ENCODE results near the gene NUP37. TPM values are rescaled to one million over a fixed set of nuclear protein-coding genes. Genes with fewer than 3 reads are reported as not detected.

NUP37 gene
- total and polyA plus RNA-seq, 2 donors from 2014 or later, result 23.2 to 26.7 TPM

- FAIRE-seq, result no peak
- no peaks in the 10 kb centered on the region for H3K27me3 ChIP-seq (ENCODE audit: control insufficient read depth, insufficient read depth, low read length)
- H3K27ac ChIP-seq (ENCODE audit: low read depth in 2 of 2, low read length in 2 of 2), result no peak overlapping the region
- H3K36me3 ChIP-seq (ENCODE audit: control insufficient read depth in 2 of 3, insufficient read depth in 3 of 3, low read length in 3 of 3), result no peaks in the 10 kb centered on the region
- no peak overlapping the region for H3K9ac ChIP-seq (ENCODE audit: low read length in 3 of 3)
- no peak for TF ChIP-seq CTCF (IDR thresholded peaks at IDR 0.05; ENCODE audit: borderline replicate concordance, extremely low read depth, insufficient read depth)
- intact Hi-C loops (cut with DNase I), result no loop called here
- DNase-seq, result no peak
- no peak overlapping the region for H3K4me3 ChIP-seq (ENCODE audit: low read length in 3 of 3)
- H3K9me3 ChIP-seq (ENCODE audit: control insufficient read depth in 2 of 3, insufficient read depth in 1 of 3, low read length in 3 of 3), result no peaks in the 10 kb centered on the region
- H3K4me1 ChIP-seq (ENCODE audit: control insufficient read depth in 2 of 3, insufficient read depth in 2 of 3, low read depth in 1 of 3, low read length in 3 of 3), result no peaks in the 10 kb centered on the region
Measured at GRCh38 chr12:102069707-102070106, 50.2 kb downstream of the NUP37 start.

GRCh38 chr12:102067574-102068258 is 52.2 kb downstream of the NUP37 start:
- DNase-seq (no peak), FAIRE-seq (no peak)
- no peaks in the 10 kb centered on the region for H3K36me3 ChIP-seq (ENCODE audit: control insufficient read depth in 2 of 3, insufficient read depth in 3 of 3, low read length in 3 of 3)
- H3K27me3 ChIP-seq (ENCODE audit: control insufficient read depth, insufficient read depth, low read length), result no peaks in the 10 kb centered on the region
- H3K9ac ChIP-seq (ENCODE audit: low read length in 3 of 3), result no peak overlapping the region
- TF ChIP-seq CTCF (IDR thresholded peaks at IDR 0.05; ENCODE audit: borderline replicate concordance, extremely low read depth, insufficient read depth), result no peak
- no peak overlapping the region for H3K27ac ChIP-seq (ENCODE audit: low read depth in 2 of 2, low read length in 2 of 2)
- intact Hi-C loops (cut with DNase I), result no loop called here
- H3K4me3 ChIP-seq (ENCODE audit: low read length in 3 of 3), result no peak overlapping the region
- no peaks in the 10 kb centered on the region for H3K4me1 ChIP-seq (ENCODE audit: control insufficient read depth in 2 of 3, insufficient read depth in 2 of 3, low read depth in 1 of 3, low read length in 3 of 3)
- H3K9me3 ChIP-seq (ENCODE audit: control insufficient read depth in 2 of 3, insufficient read depth in 1 of 3, low read length in 3 of 3), result no peaks in the 10 kb centered on the region

- H3K27ac ChIP-seq (ENCODE audit: low read depth in 2 of 2, low read length in 2 of 2), result no peak overlapping the region
- no peak overlapping the region for H3K4me3 ChIP-seq (ENCODE audit: low read length in 3 of 3)
- FAIRE-seq (no peak), DNase-seq (no peak)
- H3K9ac ChIP-seq (ENCODE audit: low read length in 3 of 3), result no peak overlapping the region
- no peak for TF ChIP-seq CTCF (IDR thresholded peaks at IDR 0.05; ENCODE audit: borderline replicate concordance, extremely low read depth, insufficient read depth)
- no peaks in the 10 kb centered on the region for H3K9me3 ChIP-seq (ENCODE audit: control insufficient read depth in 2 of 3, insufficient read depth in 1 of 3, low read length in 3 of 3)
- H3K27me3 ChIP-seq (ENCODE audit: control insufficient read depth, insufficient read depth, low read length), result no peaks in the 10 kb centered on the region
- intact Hi-C loops (cut with DNase I), result no loop called here
- H3K36me3 ChIP-seq (ENCODE audit: control insufficient read depth in 2 of 3, insufficient read depth in 3 of 3, low read length in 3 of 3), result no peaks in the 10 kb centered on the region
- peaks cover 0 to 4% (median 0%) of the 10 kb centered on the region in 3 donors for H3K4me1 ChIP-seq (ENCODE audit: control insufficient read depth in 2 of 3, insufficient read depth in 2 of 3, low read depth in 1 of 3, low read length in 3 of 3)
Measured at GRCh38 chr12:102064476-102064875, 55.4 kb downstream of the NUP37 start.

GRCh38 chr12:102063069-102063468 is 56.8 kb downstream of the NUP37 start:
- no peaks in the 10 kb centered on the region for H3K9me3 ChIP-seq (ENCODE audit: control insufficient read depth in 2 of 3, insufficient read depth in 1 of 3, low read length in 3 of 3)

More at GRCh38 chr12:102063069-102063468, 56.8 kb downstream of the NUP37 start:
- DNase-seq, result no peak
- H3K27ac ChIP-seq (ENCODE audit: low read depth in 2 of 2, low read length in 2 of 2), result no peak overlapping the region
- no peak overlapping the region for H3K4me3 ChIP-seq (ENCODE audit: low read length in 3 of 3)
- intact Hi-C loops (cut with DNase I), result no loop called here
- no peak for FAIRE-seq
- H3K36me3 ChIP-seq (ENCODE audit: control insufficient read depth in 2 of 3, insufficient read depth in 3 of 3, low read length in 3 of 3), result peaks cover 0 to 2% (median 0%) of the 10 kb centered on the region in 3 donors
- TF ChIP-seq CTCF (IDR thresholded peaks at IDR 0.05; ENCODE audit: borderline replicate concordance, extremely low read depth, insufficient read depth), result no peak
- no peaks in the 10 kb centered on the region for H3K27me3 ChIP-seq (ENCODE audit: control insufficient read depth, insufficient read depth, low read length)
- no peak overlapping the region for H3K9ac ChIP-seq (ENCODE audit: low read length in 3 of 3)
- H3K4me1 ChIP-seq (ENCODE audit: control insufficient read depth in 2 of 3, insufficient read depth in 2 of 3, low read depth in 1 of 3, low read length in 3 of 3), result peaks cover 0 to 4% (median 0%) of the 10 kb centered on the region in 3 donors
